Right lung (tissue), 10 donors: Measurements from ENCODE around the gene TTYH1. TPM values are rescaled to one million over a fixed set of nuclear protein-coding genes. Genes with fewer than 3 reads are reported as not detected.
"Not testable (repeated sequence)": the region's sequence is repeated elsewhere in the genome, so short reads cannot be mapped to it uniquely, and the experiment has no call there.

ENCODE experiments used
- DNase-seq, 2 donors: peaks; one replicate each; pipeline ENCODE4 v3.0.0-alpha.2; 2013
- long read RNA-seq, 8 donors: transcript quantifications; one replicate each; lab custom pipeline, GENCODE V29; 2026
- polyA plus RNA-seq, 5 donors: library from polyadenylated mRNA; unstranded; fragments of 120-200 nt; gene quantifications; one replicate each; pipeline versions ENCODE4 v1.2.1 to v1.2.3, GENCODE V29; 2013; ENCODE audit warnings: inconsistent platforms in 1 of 5, low replicate concordance in 1 of 5; ENCODE audit not compliant: insufficient read length in 5 of 5, insufficient read depth in 1 of 5

The TTYH1 gene
- polyA plus RNA-seq, result 10 to 100 TPM in 1 of 5 donors, 1 to 10 TPM in 4; 2.9 to 11.7 (median 4.0) TPM
- long read RNA-seq, donor 1, partial matches to known transcripts, result 0 of 1 reads
- long read RNA-seq, donor 1, other reads (novel, unspliced or antisense), result 0 of 1 reads
- long read RNA-seq, donor 2, partial matches to known transcripts, result 0 of 3 reads
- long read RNA-seq, donor 2, other reads (novel, unspliced or antisense), result 0 of 3 reads
- long read RNA-seq, donor 3, partial matches to known transcripts, result 0 of 1 reads
- long read RNA-seq, donor 3, other reads (novel, unspliced or antisense), result 0 of 1 reads
- long read RNA-seq, donor 4, result 0 reads
- long read RNA-seq, donor 5, result 0 reads
- long read RNA-seq, donor 6, result 0 reads
- long read RNA-seq, donor 7, partial matches to known transcripts, result 0 of 1 reads
- long read RNA-seq, donor 7, other reads (novel, unspliced or antisense), result 0 of 1 reads
- long read RNA-seq, donor 8, partial matches to known transcripts, result 0 of 3 reads
- long read RNA-seq, donor 8, other reads (novel, unspliced or antisense), result 0 of 3 reads

- no peak for DNase-seq
These were observed at the start of gene TTYH1 for GRCh38 chr19:54415208-54415900. Gene TTYH1, plus strand, starts transcription at chr19:54415464. Its CDS starts 89 bp downstream, at chr19:54415553.

GRCh38 chr19:54365798-54366197, 49.5 kb upstream of the TTYH1 start:
- DNase-seq, result not testable (repeated sequence)

- no peak for DNase-seq
These were observed 48.5 kb upstream of the TTYH1 start for GRCh38 chr19:54366811-54367210.

GRCh38 chr19:54369082-54369687, 46.1 kb upstream of the TTYH1 start:
- DNase-seq, result no peak

- DNase-seq, result not testable (repeated sequence)
These were observed 45.4 kb upstream of the TTYH1 start for GRCh38 chr19:54369688-54370433.

- not testable (repeated sequence) for DNase-seq
These were observed 44.8 kb upstream of the TTYH1 start for GRCh38 chr19:54370434-54370796.

GRCh38 chr19:54371453-54371852, 43.8 kb upstream of the TTYH1 start:
- DNase-seq, result not testable (repeated sequence)

- DNase-seq, result no peak
These were observed 41.3 kb upstream of the TTYH1 start for GRCh38 chr19:54373781-54374631.

- not testable (repeated sequence) for DNase-seq
These were observed 39.9 kb upstream of the TTYH1 start for GRCh38 chr19:54375181-54375938.

- DNase-seq, result no peak
These were observed 38.5 kb upstream of the TTYH1 start for GRCh38 chr19:54376610-54377285.

GRCh38 chr19:54379187-54379678, 36.0 kb upstream of the TTYH1 start:
- DNase-seq, result no peak

- no peak for DNase-seq
These were observed 34.4 kb upstream of the TTYH1 start for GRCh38 chr19:54380897-54381296.

GRCh38 chr19:54382041-54382440, 33.2 kb upstream of the TTYH1 start:
- not testable (repeated sequence) for DNase-seq

- no peak for DNase-seq
These were observed 31.9 kb upstream of the TTYH1 start for GRCh38 chr19:54383330-54383729.

- no peak for DNase-seq
These were observed 27.1 kb upstream of the TTYH1 start for GRCh38 chr19:54387991-54388801.

- DNase-seq, result no peak
These were observed 26.5 kb upstream of the TTYH1 start for GRCh38 chr19:54388802-54389139.

- no peak for DNase-seq
These were observed 25.7 kb upstream of the TTYH1 start for GRCh38 chr19:54389553-54389952.

- DNase-seq, result peak; percentile 33 to 59
These were observed 24.2 kb upstream of the TTYH1 start for GRCh38 chr19:54390942-54391577.
